ENCODE results near the gene AGPAT2.

Gene AGPAT2

GRCh38 chr9:136683755-136684154 is 3.5 kb downstream of the AGPAT2 start:
- no peak for DNase-seq (ENCODE audit: low spot score)
- no peak for TF ChIP-seq CTCF (conservative IDR thresholded peaks at IDR 0.05; ENCODE audit: low read depth)
- POLR2A ChIA-PET (ENCODE audit: low non-redundant PET) = interaction anchor here (0.6 kb wide), 1 partner anchor 42 kb away, joined by 3 read pairs; no protein-coding TSS in a partner anchor
- H3K27ac ChIP-seq = no peak overlapping the region
- CTCF ChIA-PET = interaction anchor here (1.1 to 3.5 kb wide), 2 partner anchors 12 to 40 kb away, joined by 4 to 35 read pairs; no protein-coding TSS in a partner anchor

DNA sequence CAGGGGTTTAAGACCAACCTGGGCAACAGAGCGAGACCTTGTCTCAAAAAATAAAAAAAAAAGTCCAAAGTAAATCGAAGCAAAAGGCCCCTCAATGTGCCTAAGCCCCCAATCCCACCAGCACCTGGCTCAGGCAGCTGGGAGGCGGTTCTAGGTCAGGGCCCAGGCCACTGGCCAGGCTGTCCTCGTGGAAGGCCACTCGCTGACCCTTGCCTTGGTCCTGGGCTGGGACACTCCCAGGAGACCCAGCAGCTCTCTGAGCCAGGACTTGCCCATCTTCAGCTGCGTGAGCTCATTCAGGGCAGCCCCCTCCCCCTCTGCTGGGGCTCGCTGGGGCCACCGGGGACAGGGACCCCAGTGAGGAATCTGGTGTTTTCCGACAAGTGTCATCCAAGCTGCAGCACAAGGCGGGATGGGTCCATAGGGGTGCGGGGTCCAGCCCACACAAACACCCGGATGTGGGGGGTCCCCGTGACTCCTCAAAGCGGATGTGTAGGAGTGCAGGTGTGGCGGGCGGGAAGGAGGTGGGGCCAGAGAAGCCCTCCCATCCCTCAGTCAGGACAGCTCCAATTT is 4.0 kb downstream of the AGPAT2 start:
- POLR2A ChIA-PET (ENCODE audit: low non-redundant PET) = no interaction called here

DNA sequence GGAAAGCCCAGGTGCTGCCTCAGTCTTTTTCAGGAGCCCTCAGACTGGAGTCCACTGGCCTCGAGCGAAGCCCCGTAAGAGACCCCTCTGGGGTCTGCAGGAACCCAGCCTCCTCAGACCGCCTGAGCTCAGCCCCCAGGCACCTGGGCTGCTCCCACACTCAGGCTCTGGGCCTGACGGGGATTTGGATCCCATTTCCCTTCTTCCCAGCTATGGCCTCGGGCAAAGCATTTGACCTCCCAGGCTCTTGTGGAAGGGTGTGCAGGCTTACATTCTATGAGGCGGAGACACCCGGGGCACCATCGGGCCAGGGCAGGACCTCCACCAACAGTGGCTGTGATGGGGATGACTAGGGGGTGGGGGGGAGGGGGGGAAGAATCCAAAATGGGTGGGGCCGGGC is 4.5 kb downstream of the AGPAT2 start:
- DNase-seq (ENCODE audit: low spot score) = no peak
- no peak overlapping the region for H3K27ac ChIP-seq
- CTCF ChIA-PET = interaction anchor here (1.1 to 3.5 kb wide), 2 partner anchors 11 to 38 kb away, joined by 4 to 35 read pairs; no protein-coding TSS in a partner anchor
- no peak for TF ChIP-seq CTCF (conservative IDR thresholded peaks at IDR 0.05; ENCODE audit: low read depth)
- POLR2A ChIA-PET (ENCODE audit: low non-redundant PET) = no interaction called here

More for the DNA sequence above, 4.0 kb downstream of the AGPAT2 start:
- DNase-seq (ENCODE audit: low spot score) = no peak
- no peak for TF ChIP-seq CTCF (conservative IDR thresholded peaks at IDR 0.05; ENCODE audit: low read depth)
- no peak overlapping the region for H3K27ac ChIP-seq
- CTCF ChIA-PET = interaction anchor here (1.1 to 3.5 kb wide), 2 partner anchors 11 to 39 kb away, joined by 4 to 35 read pairs; no protein-coding TSS in a partner anchor

- no peak for TF ChIP-seq CTCF (conservative IDR thresholded peaks at IDR 0.05; ENCODE audit: low read depth)
- no peak for DNase-seq (ENCODE audit: low spot score)
- CTCF ChIA-PET = interaction anchor here (0.6 to 3.5 kb wide), 2 partner anchors 10 to 224 kb away, joined by 5 to 35 read pairs; no protein-coding TSS in a partner anchor
- POLR2A ChIA-PET (ENCODE audit: low non-redundant PET) = no interaction called here
- no peak overlapping the region for H3K27ac ChIP-seq
Measured at GRCh38 chr9:136681945-136682699, 5.1 kb downstream of the AGPAT2 start.

- no peak for DNase-seq (ENCODE audit: low spot score)
- ChIA-PET CTCF (interaction anchor here (3.5 kb wide), 1 partner anchor 9 kb away, joined by 35 read pairs; no protein-coding TSS in a partner anchor), POLR2A (ENCODE audit: low non-redundant PET) (no interaction called here)
- no peak for TF ChIP-seq CTCF (conservative IDR thresholded peaks at IDR 0.05; ENCODE audit: low read depth)
- no peak overlapping the region for H3K27ac ChIP-seq
Measured at GRCh38 chr9:136681029-136681428, 6.2 kb downstream of the AGPAT2 start.

DNA sequence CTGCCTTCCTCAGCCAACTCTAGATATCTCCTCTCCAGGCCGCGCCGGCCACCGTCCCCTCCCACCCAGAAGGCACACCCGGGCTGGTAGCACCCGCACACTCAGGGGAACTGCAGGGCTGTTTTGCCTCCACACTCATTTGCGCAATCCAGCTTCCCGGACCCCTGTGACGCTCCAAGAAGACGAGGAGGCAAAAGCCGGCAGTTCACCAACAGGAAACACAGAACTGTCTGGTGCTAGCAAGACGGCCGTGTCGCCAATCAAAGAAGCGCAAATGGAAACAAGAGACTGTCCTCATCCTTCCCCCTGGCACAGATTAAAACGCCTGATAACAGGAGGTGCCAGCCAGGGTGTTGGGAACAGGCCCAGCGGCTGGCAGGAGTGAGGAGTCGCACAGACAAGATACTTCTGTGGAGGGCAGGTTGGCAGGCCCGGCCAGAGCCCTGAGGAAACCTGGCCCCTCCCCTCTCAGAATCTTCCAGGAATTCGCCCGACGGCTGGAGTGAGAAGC is 7.8 kb downstream of the AGPAT2 start:
- POLR2A ChIA-PET (ENCODE audit: low non-redundant PET) = no interaction called here
- DNase-seq (ENCODE audit: low spot score) = no peak
- CTCF ChIA-PET = interaction anchor here (0.6 kb wide), 1 partner anchor 524 kb away, joined by 3 read pairs; no protein-coding TSS in a partner anchor
- no peak for TF ChIP-seq CTCF (conservative IDR thresholded peaks at IDR 0.05; ENCODE audit: low read depth)
- peak overlapping the region; percentile 65 for H3K27ac ChIP-seq

All from RWPE1 (cell line).